HK-2 (cell line): ENCODE data around the gene CSMD2.
A peak's percentile ranks its signal among the peaks of the same experiment; 100 is the strongest.
"Not testable (repeated sequence)": the region's sequence is repeated elsewhere in the genome, so short reads cannot be mapped to it uniquely, and the experiment has no call there.

ENCODE experiments used
- DNase-seq: peaks from one replicate; pipeline ENCODE4 v3.0.0-alpha.2; 2018; ENCODE audit not compliant: unreplicated experiment

Gene CSMD2

GRCh38 chr1:34164771-34165391 is at the start of gene CSMD2:
Gene CSMD2 (minus strand): TSS chr1:34165230. CDS start chr1:34165097, 133 bp downstream.
- no peak for DNase-seq

DNA sequence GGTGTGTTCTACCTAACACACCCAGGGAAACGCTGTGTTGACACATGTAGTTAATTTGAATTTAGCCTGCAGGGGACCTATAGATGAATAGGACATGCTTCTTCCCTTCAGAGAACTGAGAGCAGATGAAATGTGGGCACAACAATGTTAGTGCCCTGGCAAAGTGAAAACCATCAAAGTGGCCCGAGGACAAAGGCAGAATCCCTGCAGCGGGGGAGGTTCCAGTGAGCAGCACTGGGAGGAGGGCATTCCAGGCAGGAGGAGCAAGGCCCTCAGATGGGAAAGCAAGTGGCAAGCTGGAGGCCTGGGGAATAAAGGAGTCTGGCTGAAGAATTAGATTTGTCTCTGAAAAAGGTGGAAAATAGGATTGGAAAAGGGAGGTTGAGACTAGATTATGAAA is 48.9 kb upstream of the CSMD2 start:
- DNase-seq: no peak

GRCh38 chr1:34212673-34213072 is 47.6 kb upstream of the CSMD2 start:
- DNase-seq: no peak

- DNase-seq: peak; percentile 9
These were observed 34.9 kb upstream of the CSMD2 start for GRCh38 chr1:34199927-34200326.

- no peak for DNase-seq
These were observed 27.6 kb upstream of the CSMD2 start for GRCh38 chr1:34192621-34193020.

DNA sequence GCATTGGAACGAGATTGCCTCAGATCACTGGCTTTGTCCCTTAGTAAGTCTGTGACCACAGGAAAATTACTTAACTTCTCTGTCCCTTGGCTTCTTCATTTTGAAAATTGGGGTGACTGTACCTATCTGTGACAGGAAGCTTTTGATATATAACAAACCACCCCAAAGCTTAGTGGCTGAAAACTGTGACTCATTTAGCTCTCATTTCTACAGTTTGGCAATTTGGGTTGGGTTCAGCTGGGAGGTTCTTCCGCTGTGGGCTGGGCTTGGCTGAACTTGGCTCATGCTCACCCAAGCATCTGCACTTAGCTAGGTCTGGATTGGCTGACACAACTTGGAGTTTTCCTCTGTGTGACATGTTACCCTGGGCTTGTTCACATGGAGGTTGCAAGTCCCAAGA is 25.7 kb upstream of the CSMD2 start:
- DNase-seq: no peak

DNA sequence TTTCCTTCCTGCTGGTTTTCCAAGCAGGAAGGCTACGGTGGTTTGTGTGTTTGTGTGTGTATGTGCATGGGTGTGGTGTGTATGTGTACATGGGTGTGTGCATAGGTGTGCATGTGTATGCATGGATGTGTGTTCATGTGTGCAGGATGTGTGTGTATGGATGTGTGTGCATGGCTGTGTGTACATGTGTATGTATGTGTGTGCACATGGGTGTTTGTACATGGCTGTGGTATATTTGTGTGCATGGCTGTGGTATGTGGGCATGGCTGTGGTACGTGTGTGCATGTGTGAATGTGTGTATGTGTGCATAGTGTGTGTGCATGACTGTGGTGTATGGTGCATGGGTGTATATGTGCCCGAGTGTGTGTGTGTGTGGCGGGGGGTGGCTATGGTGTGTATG is 24.0 kb upstream of the CSMD2 start:
- DNase-seq: no peak

DNA sequence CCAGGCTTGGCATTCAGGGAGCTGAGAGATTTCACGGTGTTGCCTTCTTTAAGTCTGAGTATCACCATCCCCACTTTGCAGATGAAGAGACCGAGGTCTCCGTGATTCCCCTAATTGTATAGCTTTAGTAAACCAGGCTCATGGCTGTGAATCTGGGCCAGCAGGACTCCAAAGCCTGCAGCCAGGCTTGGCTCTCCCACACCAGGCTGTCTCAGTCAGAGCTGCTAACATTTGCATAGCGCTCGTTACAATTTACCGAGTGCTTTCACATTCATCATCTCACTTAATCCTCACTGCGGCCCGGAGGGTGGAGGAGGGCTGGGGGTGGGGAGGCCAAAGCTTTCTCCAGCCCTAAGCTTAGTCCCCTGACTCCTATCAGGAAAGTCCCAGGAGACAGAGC is 23.4 kb upstream of the CSMD2 start:
- DNase-seq: no peak

- no peak for DNase-seq
These were observed 21.9 kb upstream of the CSMD2 start for GRCh38 chr1:34186741-34187494.

DNA sequence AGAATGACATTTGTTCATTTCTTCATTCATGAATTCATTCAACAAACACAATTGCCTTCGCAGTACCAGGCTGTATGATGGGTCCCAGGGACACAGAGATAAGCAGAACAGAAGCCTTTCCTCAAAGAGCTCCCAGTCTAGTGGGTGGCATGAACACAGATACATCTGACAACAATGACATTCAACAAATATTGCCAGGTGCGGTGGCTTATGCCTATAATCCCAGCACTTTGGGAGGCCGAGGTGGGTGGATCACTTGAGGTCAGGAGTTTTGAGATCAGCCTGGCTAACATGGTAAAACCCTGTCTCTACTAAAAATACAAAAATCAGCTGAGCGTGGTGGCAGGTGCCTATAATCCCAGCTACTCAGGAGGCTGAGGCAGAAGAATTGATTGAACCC is 18.4 kb upstream of the CSMD2 start:
- not testable (repeated sequence) for DNase-seq

DNA sequence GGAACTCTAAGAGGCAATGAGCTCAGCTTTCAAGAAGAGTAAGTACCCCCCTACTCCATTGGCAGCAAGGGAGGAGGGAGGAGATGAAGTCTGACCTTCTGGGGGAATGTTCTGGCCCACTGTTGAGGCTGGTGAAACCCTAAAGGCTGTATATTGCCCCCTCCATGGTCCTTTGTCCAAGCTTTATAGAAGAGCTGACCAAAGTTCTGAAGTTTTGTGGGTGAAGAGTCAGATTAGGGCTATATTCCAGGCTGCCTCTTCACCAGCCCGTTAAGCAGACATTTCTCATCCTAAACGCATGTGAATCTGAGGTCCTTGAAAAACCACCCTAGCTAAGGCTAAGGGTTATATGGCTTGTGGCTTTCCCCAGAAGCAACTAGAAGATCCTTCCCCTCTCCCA is 13.0 kb upstream of the CSMD2 start:
- no peak for DNase-seq

DNA sequence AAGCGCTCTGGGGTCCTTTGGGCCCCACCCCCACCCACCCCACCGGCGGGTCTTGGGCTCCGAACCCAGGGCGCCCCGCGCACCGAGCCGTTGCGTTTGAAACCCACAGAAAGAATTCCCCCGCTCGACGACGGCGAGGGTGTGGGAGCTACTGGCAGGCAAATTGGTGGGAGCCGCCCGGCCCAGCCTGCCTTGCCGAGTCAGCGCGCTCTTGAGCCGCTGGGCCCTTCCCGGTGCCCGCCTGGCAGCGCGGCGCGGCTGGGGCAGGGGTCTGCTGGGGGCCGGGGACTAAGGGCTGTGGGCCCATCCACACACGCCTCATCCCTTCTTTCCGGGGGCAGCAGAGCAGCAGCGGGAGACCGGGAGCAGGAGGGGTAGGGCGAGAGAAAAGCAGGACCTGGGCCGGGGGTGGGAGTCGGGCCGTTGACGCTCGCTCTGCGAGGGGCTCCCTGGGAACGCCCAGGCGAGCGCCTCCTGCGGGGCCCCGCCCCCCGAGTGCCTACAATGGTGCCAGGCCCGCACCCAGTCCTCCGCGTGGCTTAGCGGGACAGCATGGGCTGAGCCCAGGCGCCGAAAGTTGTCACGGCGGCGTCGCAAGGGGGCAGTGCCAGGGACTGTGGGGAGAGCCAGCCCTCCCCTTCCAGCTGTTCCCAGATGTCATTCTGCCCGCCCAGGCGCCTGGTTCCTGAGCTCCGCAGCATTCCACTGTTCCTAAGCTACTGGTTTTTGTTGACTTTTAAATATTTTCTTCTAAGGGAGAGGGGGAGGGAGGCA is 12.0 kb upstream of the CSMD2 start, which contains the start of gene C1orf94:
TSS of gene C1orf94 (plus strand) at position 78 of the 774 bp plus-strand sequence. CDS start 883 bp downstream, outside the sequence.
- DNase-seq: no peak

DNA sequence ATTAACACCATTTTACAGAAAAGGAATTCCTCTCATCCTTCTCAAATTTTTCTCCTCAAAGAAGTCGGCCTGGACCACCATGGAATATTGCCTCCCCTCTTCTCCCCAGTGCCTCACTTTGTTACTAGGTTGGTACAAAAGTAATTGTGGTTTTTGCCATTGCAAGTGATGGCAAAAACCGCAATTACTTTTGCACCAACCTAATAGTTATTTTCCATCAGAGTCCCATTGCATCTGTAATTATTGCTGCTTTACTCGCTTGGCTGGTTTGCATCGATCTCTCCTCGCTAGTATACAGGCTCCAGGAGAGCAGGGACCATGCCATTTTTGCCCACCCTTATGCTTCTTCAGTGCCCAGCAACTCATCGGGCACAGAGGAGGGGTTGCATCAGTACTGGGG is 10.7 kb upstream of the CSMD2 start:
- no peak for DNase-seq

DNA sequence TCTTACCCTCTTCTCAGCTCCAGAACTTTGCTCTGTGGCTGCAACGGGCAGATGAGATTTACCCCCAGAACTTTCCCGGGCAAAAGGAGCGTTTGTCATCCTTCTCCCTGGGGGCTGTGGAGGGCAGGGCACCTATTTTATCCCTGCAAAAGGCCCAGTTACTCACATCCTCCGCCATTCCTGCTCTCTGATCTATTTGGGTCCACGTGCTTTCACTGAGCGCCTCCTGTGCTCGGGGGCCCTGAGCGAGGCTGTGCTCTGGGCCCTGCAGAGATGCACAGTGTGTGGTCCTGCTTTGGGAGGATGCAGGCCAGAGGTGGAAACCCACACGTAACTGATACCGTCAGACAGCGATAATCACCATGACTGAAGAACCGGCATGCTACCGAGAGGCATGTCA is 2.4 kb upstream of the CSMD2 start:
- no peak for DNase-seq

GRCh38 chr1:34166625-34167361 is 1.8 kb upstream of the CSMD2 start:
- DNase-seq: no peak

DNA sequence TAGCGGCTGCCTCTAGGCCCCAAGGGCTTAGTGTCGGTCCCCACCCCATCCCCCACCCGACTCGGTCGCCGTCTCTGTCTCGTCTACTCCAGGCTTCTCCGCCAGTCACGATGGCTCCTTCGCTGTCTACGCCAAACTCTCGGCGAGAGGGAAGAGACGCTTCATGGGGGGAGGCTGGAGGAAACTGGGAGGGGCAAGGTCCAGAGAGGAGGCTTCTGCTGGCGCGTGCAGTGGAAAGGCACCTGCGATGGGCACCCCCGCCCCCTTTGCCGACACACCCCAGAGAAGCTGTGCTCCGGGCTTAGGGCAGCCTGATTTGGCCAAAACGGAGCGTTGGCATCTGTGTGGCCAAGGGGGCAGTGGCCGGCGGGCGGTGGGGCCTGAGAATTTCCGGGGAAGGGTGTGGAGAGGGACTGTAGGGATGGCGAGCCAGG is 1.2 kb upstream of the CSMD2 start:
- DNase-seq: no peak

GRCh38 chr1:34165422-34165921 is 442 bp upstream of the CSMD2 start:
- DNase-seq: no peak

DNA sequence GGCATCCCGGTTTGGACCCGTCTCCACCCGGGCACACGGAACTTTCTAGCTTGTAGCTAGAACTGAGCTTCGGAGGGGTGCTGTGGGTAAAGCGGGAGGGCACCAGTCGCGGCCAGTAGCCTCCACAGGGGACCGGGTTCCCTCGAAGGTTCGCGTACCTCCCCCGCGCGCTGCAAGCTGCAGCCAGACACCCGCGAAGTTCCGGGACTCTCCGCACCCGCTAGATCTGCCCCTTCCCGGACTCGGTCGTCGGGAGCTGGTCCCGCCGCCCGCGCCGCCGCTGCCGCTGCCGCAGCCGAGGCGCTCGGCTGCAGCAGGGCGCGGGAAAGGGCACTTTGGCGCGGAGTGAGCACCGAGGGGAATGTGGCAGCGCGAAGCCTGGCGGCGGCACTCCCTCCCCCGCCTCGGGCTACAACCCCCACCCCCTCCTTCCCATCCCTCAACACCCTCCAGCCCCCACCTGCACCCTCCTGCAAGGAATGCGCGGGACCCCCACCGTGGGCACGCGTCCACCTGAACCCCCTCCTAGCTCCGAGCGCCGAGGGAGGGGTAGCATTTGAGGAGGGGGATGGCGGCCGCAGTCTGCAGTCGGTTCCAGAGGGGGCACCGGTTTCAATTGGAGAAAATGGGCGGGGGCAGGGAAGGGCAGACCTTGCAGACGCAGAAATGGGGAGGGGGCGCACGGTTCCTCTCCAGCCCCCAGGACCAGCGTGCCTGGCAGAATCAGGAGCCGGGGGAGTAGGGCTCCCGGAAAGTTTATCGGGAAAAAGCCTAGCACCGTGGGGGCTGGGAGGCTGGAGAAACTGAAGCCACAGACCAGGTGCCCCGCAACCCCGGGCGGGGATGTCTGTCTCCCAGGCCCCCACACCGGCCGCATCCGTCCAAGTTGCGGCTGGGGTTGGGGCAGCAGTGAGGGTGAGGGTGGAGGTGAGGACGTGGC is 968 bp downstream of the CSMD2 start:
- no peak for DNase-seq

DNA sequence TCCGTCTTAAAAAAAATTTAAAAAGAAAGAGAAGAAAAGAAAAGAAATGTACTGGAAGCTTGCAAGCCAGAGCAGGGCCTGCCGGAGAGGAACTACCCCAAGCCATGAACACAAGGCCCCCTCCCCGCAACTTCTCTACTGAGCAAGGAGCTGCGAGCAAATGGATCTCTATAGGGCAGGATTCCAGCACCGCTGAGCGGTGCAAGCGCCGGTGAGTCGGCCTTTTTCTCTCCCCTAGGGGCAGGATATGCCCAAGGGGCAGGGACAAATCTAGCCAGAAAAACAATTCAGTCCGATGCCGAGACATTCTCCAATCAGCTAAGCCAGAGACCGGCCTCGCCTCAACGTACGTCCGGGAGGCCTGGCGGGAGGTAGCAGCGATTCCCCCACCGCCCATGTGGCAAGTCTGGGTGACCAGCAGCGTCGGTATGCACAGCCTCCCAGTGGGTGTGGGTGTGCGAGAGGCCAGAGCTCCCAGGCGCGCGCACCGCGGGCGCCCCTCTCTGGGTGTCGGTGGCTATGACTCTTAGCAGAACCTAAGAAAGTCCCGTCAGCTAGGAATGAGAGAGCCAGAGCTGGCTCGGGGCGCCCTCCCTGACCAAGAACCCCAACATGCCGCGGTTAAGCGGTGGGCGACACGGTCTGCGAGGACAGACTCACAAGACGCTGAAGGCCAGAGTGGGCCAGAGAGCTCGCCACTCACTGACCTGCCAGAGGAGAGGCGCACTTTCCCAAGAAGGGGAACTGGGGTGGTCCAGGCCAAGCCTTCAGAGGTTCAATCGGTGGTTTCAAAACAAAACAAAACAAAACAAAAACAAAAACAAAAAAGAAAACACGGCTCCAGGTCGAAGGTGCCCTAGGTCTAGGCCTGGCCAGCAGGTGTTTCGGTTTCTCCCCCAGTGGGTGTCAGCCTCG is 1.9 kb downstream of the CSMD2 start:
- peak; percentile 65 for DNase-seq

DNA sequence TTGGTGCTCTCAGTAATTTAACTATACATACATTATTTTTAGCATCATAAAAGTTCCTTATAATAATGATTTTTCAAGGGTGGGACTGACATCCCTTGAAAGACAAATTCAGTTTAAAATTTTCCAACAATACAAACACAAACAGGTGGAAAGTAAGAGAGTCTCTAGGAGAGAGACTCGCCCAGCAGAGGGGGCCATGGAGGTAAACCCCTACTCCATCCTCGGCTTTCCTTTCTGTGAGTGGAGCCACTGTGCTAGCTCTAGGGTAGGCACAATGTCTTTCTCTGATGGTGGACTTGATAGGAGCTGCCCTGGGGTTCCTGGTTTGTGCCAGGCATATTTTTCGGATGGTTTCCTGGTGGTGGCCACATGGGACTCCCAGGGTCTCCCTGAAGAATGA is 8.3 kb downstream of the CSMD2 start:
- DNase-seq: no peak
